ENCODE results near the gene USP7. TPM values are rescaled to one million over a fixed set of nuclear protein-coding genes. Genes with fewer than 3 reads are reported as not detected.
"Not testable (repeated sequence)": the region's sequence is repeated elsewhere in the genome, so short reads cannot be mapped to it uniquely, and the experiment has no call there.

USP7 gene
- total RNA-seq, 1 donor from 2014 or later = 70.4 TPM

- DNase-seq (ENCODE audit: low read depth) = no peak
These were observed 117.2 kb downstream of the USP7 start for GRCh38 chr16:8846401-8846932.

DNA sequence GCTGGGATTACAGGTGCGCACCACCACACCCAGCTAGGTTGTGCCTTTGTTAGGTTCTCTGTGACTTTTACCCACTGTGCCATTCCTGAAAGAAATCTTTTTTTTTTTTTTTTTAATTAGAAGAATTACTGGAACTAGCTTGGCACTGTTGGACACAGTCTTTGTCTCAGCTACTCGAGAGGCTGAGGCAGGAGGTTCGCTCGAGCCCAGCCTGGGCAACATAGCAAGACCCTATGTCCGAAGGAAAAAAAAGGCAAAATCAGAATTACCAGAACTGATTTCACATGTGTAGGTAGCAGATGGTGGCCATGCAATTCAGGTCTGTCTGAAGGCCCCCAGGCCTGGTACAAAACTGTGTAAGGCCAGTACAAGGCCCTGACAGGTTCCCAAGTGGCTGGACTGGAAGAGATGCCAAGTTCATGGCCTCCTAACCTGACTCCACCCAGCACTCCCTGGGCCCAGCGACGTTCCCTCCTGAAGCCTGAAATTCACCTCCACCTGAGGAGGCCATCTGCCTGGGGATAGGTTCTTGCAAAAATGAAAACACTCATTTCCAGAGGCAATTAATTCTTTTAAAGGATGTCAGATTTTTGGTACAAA, 117.9 kb downstream of the USP7 start:
- no peak for DNase-seq (ENCODE audit: low read depth)

DNA sequence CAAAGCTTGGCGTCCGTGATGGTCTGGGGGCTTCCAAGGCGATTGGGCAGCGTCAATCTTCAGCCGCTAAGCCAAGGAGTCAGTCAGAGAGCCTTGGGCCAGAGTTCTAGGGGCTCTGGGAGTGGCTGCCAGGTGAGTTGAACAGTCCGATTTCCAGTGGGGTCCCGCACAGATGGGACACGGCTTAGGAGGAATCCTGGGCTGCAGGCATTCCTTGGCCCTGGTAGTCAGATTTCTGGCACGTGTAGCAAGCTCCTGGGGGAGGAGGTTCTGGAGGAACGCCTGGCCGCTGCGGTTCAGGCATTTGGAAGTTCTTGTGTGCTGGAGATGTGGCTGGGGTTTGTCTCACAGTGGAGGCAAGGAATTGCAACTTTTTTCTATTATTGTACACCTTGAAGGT, 120.4 kb downstream of the USP7 start:
- not testable (repeated sequence) for DNase-seq (ENCODE audit: low read depth)

Other genes with a start within 250 kb of the USP7 start
- 4.2 and 9.5 TPM in 2 replicates for gene TMEM186, start 166.3 kb downstream of the USP7 start, total RNA-seq
- 23.6 and 41.1 TPM in 2 replicates for gene PMM2, start 166.1 kb downstream of the USP7 start, total RNA-seq
- 125 and 303 TPM in 2 replicates for gene CARHSP1, start 94.9 kb downstream of the USP7 start, total RNA-seq
- gene LITAFD, start 81.6 kb downstream of the USP7 start, total RNA-seq = not detected in 2 replicates
- gene HAPSTR1, start 127.7 kb upstream of the USP7 start, total RNA-seq = 88.6 and 95.5 TPM in 2 replicates

All from renal cortical epithelial cell (primary cell).